Esophagus mucosa (tissue), 1 donor: Measurements from ENCODE around the gene FBXW5. TPM values are rescaled to one million over a fixed set of nuclear protein-coding genes. Genes with fewer than 3 reads are reported as not detected.

Experiments used
- ATAC-seq: fragments of 200-7000 bp; cut with Tn5 transposase; one replicate; pipeline ENCODE4 v1.9.1; 2020
- total RNA-seq: library from RNA; stranded (reverse); gene quantifications from one replicate; pipeline ENCODE4 v1.2.4, GENCODE V29; 2023
- donor health status: DM: yes; HTN: yes; CAD: no.

The FBXW5 gene
- total RNA-seq, 1 donor from 2014 or later: 71.9 TPM

DNA sequence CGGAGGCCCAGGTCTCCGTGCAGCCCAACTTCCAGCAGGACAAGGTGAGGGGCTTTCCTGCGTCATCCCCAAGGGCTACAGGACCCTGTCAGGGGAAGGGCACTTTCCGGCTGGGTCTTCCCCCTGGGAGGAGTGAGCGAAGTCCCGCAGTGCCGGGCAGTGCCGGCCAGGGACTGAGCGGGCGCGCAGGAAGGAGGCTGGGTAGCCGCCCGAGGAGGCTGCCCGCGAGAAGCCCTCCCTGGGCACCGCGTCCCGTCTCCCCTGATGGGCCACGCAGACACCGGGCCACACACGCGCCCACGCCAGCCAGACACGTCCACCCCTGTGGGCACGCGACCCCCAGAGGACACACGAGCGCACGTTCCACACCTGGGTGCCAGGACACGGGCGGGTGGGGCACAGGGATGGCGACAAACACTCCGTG is 33.1 kb upstream of the FBXW5 start:
- ATAC-seq: no peak

DNA sequence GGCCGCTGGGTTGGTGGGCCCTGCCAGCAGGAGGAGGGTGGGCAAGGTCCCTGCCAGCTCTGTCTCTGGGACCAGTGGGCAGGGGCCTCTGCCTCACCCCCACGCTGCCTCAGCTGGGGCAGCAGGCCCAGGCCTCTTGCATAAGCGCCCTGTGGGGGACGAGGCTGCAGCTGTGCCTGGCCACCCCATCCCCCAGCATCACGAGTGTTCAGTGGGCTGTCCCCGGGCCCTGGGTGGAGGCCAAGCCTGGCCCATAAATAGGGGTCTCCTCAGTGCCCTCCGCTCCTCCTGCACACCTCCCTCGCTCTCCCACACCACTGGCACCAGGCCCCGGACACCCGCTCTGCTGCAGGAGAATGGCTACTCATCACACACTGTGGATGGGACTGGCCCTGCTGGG is 32.7 kb upstream of the FBXW5 start, which contains the start of gene PTGDS:
PTGDS (plus strand) TSS at position 282 of the 400 bp plus-strand sequence; CDS start at position 357, 75 bp downstream.
- ATAC-seq: no peak

DNA sequence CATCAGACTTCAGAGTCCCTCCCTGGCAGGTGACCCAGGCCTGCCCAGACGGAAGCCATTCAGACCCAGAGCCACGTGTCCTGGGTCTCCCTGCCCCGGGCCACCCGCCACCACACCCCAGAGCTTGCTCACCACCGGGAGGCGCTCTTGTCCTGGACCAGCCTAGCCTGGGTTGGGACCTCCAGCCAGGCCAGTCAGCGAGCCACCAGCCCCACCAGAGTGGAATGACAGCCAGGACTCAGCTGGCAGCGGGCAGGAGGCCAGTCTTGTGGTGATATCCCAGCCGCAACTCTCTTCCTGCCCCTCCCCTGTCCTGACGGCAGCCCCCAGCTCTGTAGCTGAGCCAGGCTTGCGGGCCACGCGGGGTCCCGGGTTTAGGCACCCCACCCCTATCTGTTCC is 31.1 kb upstream of the FBXW5 start:
- ATAC-seq: peak; percentile 14

DNA sequence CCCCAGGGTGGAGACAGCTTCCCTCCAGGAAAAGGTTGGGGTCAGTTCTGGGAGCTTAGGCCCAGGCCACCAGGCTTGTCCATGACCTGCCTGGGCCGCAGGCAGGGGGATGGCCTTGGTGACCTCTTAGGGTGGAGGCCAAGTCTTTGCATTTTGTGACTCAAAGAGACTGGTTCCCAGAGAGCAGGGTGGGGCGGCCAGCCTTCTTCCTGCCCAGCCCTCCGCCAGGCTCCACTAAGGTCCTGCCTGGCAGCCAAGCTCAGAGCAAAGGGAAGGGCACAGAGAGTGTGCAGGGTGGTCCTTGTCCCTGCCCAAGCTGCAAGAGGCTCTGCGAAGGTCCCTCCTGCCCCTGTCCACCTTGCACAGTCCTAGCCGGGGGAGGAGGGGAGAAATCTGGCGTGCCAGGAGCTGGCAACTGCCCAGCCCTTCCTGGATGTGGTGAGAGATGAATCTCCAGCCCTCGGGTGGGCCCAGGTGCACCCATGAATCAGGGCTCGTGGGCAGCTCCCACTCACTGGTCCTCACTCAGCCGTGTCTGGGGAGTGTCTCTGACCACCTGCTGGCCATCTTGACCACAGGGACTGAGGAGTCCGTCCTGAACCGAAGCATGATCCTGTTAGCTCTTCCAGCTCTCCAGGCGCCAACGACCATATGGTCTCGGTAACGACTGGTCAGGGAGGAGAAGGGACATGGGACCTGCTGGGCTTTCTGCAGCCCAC is 30.4 kb upstream of the FBXW5 start:
- ATAC-seq: peak; percentile 56

DNA sequence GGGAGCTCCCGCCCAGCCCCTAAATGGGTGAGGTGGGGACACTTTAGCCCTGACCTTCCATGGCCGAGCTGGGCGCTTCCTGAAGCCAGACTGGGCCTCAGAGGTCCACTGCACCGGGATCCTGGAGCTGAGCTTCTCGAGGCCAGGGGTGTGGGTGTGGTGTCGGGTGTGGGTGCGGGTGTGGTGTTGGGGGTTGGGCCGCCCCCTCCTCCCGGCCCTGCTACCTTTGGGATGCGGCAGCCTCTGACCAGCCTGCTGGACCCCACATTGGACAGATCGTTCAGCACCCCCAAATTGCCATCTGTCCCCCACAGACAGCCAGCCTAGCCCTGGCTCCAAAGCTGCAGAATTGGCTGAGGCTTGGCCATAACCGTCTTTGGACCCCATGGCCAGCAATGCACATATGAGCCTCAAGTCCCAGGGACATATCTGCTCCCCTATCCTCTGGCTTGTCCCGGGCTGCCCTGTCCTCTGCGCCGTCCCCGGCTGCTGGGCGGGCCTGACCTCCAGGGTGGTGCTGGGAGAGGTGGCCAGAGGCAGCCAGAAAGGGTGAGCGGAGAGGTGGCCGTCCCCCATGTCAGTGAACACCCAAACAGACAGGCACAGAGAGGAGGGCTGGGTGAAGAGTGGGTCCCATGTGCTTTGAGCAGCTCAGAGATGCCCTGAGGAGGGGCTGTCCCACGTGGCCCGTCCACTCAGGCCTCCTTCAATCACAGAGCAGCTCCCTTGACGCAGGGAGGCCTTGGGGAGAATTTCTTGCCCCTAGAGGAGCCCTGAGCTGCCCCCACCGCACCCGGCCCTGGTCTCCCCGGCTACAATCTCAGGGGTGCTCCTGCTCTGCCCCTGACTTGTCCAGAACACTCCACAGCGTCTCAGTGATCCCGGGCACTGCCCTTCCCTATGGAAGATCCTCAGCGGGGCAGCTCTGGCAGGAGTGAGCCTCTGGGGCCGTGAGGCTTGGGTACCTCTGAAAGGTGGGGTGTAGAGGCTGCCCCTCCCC is 29.4 kb upstream of the FBXW5 start:
- ATAC-seq: no peak

DNA sequence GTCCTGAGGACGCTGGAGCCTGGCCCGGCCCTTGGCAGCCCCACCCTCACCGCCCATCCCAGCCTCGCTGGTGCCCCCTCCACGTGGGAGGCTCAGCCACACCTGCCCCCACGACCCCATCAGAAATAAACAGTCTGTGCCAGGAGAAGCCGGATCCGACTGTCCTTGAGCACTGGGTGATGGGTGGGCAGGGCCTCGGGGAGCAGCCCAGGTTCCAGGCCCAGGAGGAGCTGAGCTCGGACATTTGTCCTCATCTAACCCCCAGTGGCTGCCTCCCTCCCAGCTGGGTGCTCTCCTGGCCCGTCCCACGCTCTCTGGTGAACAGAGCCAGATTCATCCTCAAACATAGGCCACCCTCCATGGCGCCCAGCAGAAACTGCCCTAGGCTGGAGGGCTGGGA is 28.2 kb upstream of the FBXW5 start:
- ATAC-seq: no peak

DNA sequence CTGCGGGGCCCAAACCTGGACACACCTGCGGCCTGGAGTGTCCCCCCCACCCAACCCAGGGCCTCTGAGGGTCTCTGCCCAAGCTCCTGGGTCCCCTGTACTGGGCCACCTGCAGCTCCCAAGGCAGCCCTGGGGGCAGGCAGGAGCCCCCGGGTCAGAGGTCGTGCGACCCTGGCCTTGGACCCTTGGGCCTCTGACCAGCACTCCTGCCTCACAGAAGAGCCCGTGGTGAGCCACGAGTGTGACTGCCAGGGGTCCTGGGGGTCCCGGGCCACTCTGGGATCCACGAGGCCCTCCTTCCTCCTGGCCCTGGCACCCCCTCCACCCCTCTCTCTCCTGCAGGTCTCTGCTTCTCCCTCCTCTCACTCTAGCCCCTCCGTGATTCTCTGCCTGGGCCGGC is 27.8 kb upstream of the FBXW5 start:
- ATAC-seq: no peak

DNA sequence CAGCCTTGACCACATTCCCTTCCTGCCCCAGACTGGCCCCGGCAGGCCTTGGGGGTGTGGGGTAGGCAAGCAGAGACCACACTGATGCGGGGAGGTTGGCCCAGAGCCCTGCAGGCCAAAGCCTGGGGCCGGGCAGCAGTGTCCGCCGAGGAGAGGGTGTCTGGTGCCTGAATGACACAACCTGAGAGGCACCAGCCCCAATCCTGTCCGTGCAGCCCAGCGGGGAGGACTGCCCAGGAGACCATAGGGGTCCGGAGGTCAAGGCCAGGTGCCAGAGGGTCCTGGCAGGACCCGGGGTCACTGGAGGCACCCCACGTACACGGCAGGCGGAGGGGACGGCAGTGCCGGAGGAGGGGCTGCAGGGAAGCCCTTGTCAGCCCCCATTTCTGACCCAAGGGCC is 27.2 kb upstream of the FBXW5 start:
- ATAC-seq: no peak

DNA sequence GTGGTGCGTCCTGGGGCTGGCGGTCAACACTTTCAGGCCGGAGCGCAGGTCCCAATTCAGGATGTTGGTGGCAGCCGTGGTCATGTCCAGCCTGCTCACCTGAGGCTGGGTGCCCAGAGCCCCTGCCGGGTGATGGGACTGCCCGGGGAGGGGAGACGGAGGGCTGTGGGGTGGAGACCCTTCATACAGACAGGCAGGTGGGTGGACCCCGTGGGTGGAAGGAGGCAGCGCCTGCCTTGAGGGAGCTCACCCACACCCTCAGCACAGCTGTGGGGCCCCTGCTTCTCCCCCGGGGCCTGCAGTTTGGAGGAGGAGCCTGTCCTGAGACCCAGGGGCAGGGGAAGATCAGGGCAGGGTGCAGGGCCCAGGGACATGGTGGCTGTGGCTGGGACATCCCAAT is 25.8 kb upstream of the FBXW5 start:
- no peak for ATAC-seq

DNA sequence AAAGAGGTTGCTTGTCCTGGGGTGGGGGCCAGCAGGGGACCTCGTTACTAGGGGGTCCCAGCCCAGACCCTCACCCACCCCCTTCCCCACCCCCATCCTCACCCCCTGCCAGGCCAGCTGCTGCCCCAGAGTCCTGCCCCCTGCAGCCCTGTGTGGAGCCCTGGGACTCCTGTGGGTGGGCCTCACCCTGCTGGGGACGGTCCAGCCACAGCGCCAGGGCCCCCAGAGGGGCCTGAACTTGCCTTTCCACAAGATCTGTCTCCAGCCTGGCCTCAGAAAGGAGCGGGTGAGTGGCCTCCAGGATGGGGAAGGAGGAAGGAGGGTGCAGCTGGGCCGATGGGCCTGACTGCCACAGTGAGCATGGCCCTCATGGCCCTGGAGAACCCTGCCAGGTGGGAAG is 25.2 kb upstream of the FBXW5 start:
- no peak for ATAC-seq

DNA sequence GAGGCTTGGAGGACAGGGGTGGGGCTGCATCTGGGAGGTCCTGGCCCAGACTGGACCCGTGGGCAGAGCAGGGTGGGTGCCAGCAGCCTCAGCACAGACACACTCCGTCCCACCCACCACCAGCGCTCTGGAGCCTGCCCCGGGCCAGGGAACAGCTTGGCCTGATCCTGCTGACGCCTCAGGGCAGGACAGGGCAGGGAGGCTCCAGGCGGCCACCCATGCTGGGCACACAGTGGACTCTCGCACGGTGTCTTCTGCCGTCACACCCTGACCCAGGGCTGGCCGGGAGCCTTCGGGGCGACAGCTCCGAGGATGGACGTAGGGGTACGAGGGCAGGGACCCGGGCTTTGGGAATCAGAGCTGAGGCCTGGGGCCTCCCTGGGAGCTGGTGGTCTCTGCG is 24.6 kb upstream of the FBXW5 start:
- no peak for ATAC-seq

DNA sequence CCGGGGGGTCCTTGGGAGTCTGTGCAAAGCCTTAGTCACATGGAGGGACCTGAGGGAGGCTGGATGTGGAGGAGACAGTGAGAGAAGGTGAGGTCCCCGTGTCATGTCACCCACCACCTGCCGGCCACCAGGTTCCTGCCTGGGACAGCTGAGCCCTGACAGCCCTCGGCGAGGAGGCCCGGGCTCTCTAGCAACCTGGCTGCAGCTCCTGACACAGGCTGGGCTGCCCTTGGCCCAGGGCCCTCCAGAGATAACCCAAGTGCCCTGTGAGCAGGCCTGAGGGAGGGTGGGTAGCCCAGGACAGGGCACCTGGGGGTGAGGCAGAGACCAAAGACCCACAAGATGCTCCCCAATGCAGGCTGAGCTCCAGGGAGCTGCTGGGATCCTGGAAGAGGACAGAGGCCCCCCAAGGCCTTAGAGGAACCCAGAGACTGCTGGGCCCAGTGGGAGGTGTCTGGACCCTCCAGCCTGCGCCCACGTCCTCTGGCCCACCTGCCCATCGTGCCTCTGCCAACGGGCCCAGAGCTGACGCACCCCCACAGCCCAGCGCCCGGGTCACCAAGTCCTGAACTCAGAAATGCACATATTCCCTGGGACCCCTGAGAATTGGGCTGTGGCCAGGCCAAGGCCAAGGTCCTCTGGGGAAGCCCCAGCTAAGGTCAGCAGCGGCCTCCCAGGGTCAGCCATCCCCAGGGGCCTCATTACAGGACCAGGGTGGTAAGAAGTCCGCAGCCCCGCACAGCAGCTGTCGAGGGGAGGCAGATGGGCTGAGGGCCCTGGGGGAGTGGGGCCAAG is 24.0 kb upstream of the FBXW5 start:
- no peak for ATAC-seq

DNA sequence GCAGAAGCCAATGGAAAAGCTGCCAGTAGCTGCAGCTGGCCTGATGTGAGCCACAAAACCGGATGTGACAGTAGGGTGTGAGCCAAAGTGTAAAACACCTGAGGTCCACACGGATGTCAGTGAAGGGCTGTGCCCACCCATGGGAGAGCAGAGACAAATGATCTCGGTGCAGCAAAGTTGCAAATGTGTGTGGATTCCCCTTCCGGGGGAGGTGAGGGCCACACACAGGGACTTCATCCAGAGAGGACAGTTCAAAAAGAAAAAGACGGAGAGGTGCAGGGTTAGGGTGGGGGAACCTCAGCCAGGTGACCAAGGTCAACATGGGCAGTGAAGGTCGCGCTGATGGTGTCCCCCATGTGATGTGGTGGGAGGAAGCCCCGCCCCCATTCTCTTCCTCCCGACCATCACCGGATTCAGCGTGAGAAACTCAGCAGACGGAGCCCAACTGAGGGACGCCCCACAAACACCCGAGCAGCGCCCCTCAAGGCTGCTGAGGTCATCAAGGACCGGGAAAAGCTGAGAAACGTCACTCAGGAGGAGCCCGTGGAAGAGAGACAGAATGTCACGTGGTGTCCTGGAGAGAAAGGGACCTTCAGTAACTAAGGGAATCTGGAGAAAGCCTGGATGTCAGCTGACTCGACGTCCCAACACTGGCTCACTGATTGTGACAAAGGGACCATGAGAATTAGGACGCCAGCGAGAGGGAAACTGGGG is 21.4 kb upstream of the FBXW5 start:
- ATAC-seq: no peak

DNA sequence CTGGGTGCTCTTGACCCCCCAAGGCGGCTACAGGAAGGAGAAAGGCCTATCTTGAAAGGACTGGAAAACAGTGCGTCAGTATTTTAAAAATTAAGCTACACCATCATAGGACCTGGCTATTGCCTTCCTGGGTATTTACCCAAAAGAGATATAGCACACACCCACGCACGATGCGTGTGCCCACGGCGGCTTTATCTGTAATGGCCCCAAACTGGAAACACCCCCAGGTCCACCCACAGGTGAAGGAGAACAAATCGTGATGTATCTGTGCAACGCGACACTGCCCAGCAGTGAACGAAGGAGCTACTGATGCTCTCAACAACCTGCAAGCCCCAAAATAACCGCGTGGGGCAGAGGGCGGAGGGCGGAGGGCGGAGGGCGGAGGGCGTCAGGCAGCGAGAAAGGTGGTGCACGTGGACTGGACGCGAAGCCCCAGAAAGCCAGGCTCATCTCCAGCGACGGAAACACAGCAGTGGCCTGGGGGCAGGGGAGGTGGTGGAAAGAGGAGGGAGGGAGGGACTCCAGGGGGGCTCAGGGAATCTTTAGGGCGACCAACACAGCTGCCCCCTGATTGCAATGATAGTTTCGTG is 20.4 kb upstream of the FBXW5 start:
- no peak for ATAC-seq

DNA sequence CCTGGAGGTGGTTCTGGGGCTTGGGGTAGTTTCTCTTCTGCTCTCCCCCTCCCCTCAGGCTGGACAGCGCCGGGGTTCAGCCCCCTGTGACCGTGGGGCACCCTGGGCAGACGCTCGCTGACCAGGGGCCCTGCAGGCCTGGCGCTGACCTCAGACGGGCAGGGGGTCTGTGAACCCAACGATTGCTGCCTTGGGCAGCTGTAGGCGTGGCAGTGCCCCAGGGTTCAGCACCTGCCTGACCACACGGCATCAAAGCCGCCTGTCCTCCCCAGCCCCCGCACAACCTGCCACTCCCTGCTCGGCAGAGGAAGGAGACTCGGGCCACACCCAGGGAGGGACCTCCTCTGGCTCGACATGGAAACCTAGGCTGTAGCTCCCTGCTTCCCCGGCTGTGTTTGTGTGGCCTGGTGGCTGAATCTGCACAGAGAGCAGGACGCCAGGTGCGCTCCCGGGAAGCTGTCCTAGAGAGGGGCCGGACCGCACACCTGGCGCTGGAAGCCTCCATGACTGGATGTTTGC is 19.7 kb upstream of the FBXW5 start:
- peak; percentile 46 for ATAC-seq

DNA sequence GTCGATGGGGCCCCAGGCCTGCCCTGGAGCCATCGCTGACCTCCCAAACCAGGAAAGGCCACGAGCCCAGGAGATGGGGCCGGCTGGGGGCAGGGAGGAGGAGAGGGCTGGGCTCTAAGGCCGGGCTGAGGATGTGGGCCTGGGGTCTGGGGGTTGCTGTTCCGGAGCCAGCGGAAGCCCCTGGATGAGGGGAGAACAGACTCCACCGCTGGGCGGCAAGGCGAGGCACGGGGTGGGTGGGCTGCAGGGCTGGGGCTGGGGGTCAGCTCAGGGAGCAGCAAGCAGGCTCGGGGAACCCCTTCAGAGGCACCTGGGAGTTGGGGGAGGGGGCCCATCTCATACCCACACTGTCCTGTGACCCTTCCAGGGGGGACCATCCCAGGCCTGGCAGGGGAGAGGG is 19.2 kb upstream of the FBXW5 start:
- no peak for ATAC-seq

DNA sequence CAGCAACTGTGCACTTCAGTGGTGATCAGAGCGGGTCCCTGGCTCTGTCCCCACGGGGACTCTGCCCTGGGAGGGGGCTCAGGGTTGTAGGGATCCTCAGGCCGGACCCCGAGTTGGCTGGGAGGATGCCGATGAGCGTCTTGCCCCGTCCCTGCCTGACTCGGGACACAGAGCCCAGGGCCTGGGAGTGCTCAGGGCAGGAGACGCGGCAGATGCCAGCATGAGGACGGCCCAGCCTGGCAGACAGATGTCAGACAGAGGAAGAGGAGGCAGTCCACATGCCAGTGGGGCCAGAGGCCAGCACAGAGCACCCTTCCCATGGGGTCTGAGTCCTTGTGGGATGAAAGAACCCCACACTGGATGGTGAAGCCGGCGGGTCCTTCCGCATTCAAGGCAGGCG is 18.8 kb upstream of the FBXW5 start:
- ATAC-seq: no peak

DNA sequence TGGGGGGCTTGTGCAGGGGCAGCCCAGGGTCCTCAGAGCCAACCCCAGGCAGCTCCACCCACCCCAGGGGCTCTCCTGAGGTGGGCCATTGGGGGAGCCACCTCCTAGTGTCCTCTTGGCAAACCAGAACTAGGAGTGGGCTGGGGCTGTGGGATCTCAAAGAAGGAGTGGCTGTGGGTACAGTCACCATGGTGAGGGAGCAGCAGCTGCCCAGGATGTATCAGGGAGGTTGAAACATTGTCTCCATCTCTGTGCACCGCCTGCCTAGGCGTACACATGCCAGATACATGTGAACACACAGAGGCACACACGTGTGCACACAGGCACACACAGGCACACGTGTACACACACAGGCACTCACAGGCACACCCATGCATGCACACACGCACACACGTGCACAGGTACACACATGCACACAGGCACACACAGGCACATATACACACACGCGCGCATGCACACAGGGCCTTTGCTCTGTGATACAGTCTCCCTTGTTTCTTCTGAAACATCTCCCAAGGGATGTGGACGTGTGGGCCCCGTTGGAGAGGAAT is 18.2 kb upstream of the FBXW5 start:
- no peak for ATAC-seq

DNA sequence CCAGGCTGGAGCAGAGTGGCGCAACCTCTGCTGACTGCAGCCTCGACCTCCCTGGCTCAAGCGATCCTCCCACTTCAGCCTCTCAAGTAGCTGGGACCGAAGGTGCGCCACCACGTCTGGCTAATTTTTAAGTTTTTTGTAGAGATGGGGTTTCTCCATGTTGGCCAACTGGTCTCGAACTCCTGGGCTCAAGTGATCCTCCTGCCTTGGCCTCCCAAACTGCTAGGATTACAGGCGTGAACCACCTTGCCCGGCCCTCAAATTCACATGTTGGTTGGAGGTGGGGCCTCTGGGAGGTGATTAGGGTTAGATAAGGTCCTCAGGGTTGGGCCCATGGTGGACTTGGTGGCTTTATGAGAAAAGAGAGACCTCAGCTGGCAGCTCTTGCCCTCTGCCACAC is 17.6 kb upstream of the FBXW5 start:
- no peak for ATAC-seq

DNA sequence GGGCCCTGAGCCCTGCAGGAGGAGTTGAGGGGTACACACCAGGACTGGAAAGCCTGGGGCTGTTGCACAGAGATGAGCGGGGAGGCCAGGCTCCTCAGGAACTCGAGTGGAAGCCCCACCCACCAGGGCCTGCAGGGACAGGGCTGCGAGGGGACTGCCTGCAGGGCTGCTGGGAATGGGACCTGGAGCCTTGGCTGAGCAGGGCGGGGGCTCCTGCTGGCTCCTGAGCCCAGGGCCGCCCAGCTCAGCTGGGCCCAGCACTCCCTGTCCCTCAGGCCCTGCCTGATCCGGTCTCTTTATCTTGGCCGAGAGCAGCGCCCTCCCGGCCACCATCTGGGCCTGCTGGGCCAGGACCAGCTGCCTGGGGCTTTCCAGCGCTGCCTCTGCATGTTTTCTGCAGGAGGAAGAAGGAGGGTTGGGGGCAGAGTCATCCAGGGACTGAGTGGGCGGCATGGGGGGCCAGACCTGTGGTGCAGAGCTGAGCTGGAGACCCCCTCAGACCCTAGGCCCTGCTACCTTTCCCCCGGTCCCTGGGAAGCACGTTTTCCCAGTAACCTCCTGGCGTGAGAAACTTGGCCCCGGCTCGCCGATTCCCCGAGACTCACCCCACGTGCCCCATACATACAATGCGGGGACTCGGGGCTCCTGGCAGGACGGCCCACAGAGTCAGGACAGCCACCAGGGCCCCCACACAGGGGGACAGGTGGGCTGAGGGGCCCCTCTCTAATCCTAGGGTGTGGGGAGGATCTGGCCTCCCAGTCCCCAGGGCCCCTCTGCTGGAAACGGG is 16.9 kb upstream of the FBXW5 start:
- peak; percentile 26 for ATAC-seq

DNA sequence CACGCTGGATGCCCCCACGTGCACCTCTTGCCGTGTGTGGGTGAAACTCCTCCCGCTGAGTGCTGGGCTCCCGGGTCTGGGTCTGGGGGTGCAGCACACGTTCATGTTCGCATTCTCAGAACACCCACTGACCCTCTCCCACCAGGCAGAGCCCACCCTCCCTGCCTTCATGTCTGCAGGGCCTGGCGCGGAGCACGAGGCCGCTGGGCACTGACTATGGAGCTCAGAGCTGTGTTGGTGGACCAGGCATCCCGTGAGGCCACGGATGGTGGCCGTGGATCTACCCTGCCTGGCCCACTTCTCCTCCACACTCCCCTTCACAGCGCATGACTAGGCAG is 16.4 kb upstream of the FBXW5 start:
- no peak for ATAC-seq
